ENCODE data around the gene IQSEC3. TPM values are rescaled to one million over a fixed set of nuclear protein-coding genes. Genes with fewer than 3 reads are reported as not detected.
"Not testable (repeated sequence)": the region's sequence is repeated elsewhere in the genome, so short reads cannot be mapped to it uniquely, and the experiment has no call there.

IQSEC3 gene
- polyA plus RNA-seq, 1 donor from 2014 or later, result not detected

DNA sequence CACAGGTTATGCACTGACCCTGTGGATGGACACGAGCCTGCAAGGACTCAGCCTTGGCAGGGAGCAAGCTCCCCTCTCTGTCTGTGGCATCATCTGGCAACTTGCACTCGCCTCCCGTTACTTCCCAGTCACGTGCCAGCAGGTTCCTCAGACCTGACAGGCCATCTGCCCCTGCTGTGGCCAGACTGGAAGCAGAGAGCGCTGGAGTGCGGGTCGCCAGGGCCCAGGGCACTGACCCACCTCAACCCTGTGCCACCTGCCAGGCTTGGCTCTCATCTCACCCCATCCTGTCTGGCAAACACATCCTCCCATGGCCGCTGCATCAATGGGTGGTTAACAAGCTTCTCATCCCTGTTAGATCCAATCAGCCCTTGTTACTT is 119.0 kb downstream of the IQSEC3 start:
- H3K9me3 Mint-ChIP-seq, result no peaks in the 10 kb centered on the region
- H3K4me1 Mint-ChIP-seq, result peaks cover 0 to 6% (median 0%) of the 10 kb centered on the region in 3 donors
- peaks cover 2% of the 10 kb centered on the region for H3K36me3 Mint-ChIP-seq
- peak overlapping the region in 1 of 3 donors; percentile 40 for H3K27ac Mint-ChIP-seq
- H3K27me3 Mint-ChIP-seq, result peaks cover 25% of the 10 kb centered on the region
- peak overlapping the region in 1 of 4 donors; percentile 38 for H3K4me3 Mint-ChIP-seq

DNA sequence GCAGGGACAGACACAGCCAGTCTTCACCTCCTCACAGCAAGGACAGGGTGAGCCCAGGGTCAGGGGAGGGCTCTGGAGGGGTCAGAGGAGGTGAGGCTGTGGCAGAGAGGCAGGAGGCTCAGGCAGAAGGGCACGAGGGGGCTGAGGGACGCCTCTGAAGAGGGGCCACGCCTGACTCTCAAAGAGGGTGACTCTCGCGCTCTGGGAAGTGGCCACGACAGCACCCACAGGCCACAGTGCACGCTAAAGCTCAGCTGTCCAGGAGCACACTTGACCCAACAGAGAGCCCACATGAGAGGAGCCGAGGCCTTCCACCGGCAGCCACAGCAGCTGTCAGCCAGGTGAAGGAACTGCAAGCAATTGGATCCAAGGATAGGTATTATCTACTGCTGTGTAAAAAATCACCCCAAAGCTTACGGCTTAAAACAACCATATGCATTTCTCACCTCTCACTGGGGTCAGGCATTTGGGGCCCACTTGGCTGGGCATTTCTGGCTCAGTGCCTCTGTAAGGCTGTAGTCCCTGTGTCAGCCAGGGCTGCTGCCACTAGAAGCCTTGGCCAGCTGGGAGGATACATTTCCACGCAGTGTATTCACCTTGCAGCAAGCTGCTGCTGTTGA is 119.5 kb downstream of the IQSEC3 start:
- Mint-ChIP-seq H3K27me3 (peaks cover 28% of the 10 kb centered on the region), H3K4me1 (peaks cover 0 to 6% (median 0%) of the 10 kb centered on the region in 3 donors), H3K36me3 (peaks cover 2% of the 10 kb centered on the region), H3K9me3 (no peaks in the 10 kb centered on the region), H3K27ac (no peak overlapping the region), H3K4me3 (peak overlapping the region in 1 of 4 donors; percentile 38)

- H3K9me3 Mint-ChIP-seq, H3K27ac Mint-ChIP-seq, H3K4me1 Mint-ChIP-seq, H3K36me3 Mint-ChIP-seq: not testable (repeated sequence)
- Mint-ChIP-seq H3K4me3 (peak overlapping the region in 2 of 4 donors; percentile 52 to 80), H3K27me3 (peaks cover 30% of the 10 kb centered on the region)
These were observed 121.7 kb downstream of the IQSEC3 start for GRCh38 chr12:187986-188909.

- no peaks in the 10 kb centered on the region for H3K36me3 Mint-ChIP-seq
- H3K27ac Mint-ChIP-seq, result no peak overlapping the region
- peak overlapping the region in 2 of 4 donors; percentile 72 to 80 for H3K4me3 Mint-ChIP-seq
- peaks cover 24% of the 10 kb centered on the region for H3K27me3 Mint-ChIP-seq
- peaks cover 0 to 2% (median 2%) of the 10 kb centered on the region in 3 donors for H3K9me3 Mint-ChIP-seq
- H3K4me1 Mint-ChIP-seq, result peaks cover 0 to 6% (median 0%) of the 10 kb centered on the region in 3 donors
These were observed 122.5 kb downstream of the IQSEC3 start for GRCh38 chr12:188910-189621.

DNA sequence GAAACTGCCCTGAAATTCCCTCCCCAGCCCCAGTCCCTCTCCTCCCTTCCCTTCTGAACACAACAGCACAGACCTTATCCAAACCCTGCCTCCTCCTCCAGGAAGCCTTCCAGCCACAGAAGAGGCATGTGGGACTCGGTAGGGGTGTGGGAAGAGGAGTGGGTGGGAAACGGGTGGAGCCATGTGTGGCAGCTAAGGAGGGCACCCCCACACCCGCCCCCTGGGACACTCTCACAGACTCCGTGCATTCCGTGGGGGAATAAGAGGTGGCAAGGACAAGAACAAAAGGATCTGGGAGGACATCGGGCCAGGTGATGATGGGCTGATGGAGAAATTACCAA is 123.0 kb downstream of the IQSEC3 start:
- peaks cover 0 to 6% (median 0%) of the 10 kb centered on the region in 3 donors for H3K4me1 Mint-ChIP-seq
- no peaks in the 10 kb centered on the region for H3K36me3 Mint-ChIP-seq
- H3K4me3 Mint-ChIP-seq, result no peak overlapping the region
- peaks cover 24% of the 10 kb centered on the region for H3K27me3 Mint-ChIP-seq
- no peak overlapping the region for H3K27ac Mint-ChIP-seq
- peaks cover 0 to 2% (median 2%) of the 10 kb centered on the region in 3 donors for H3K9me3 Mint-ChIP-seq

- H3K4me3 Mint-ChIP-seq, result no peak overlapping the region
- H3K9me3 Mint-ChIP-seq, result peaks cover 0 to 4% (median 2%) of the 10 kb centered on the region in 3 donors
- H3K27ac Mint-ChIP-seq, result no peak overlapping the region
- H3K4me1 Mint-ChIP-seq, result peaks cover 0 to 6% (median 0%) of the 10 kb centered on the region in 3 donors
- no peaks in the 10 kb centered on the region for H3K36me3 Mint-ChIP-seq
- peaks cover 16% of the 10 kb centered on the region for H3K27me3 Mint-ChIP-seq
These were observed 124.3 kb downstream of the IQSEC3 start for GRCh38 chr12:190881-191280.

GRCh38 chr12:191541-191940 is 125.0 kb downstream of the IQSEC3 start:
- Mint-ChIP-seq H3K27ac (no peak overlapping the region), H3K27me3 (peaks cover 16% of the 10 kb centered on the region)

GRCh38 chr12:193261-193660 is 126.7 kb downstream of the IQSEC3 start:
- no peak overlapping the region for H3K27ac Mint-ChIP-seq
- H3K4me1 Mint-ChIP-seq, result peaks cover 0 to 6% (median 2%) of the 10 kb centered on the region in 3 donors
- H3K27me3 Mint-ChIP-seq, result peaks cover 14% of the 10 kb centered on the region
- no peak overlapping the region for H3K4me3 Mint-ChIP-seq
- H3K9me3 Mint-ChIP-seq, result peaks cover 0 to 6% (median 2%) of the 10 kb centered on the region in 3 donors
- no peaks in the 10 kb centered on the region for H3K36me3 Mint-ChIP-seq

More at GRCh38 chr12:191541-191940, 125.0 kb downstream of the IQSEC3 start:
- H3K4me3 Mint-ChIP-seq, result no peak overlapping the region
- H3K9me3 Mint-ChIP-seq, result peaks cover 0 to 4% (median 2%) of the 10 kb centered on the region in 3 donors
- H3K4me1 Mint-ChIP-seq, result peaks cover 0 to 6% (median 0%) of the 10 kb centered on the region in 3 donors
- H3K36me3 Mint-ChIP-seq, result no peaks in the 10 kb centered on the region

GRCh38 chr12:194276-194675 is 127.7 kb downstream of the IQSEC3 start:
- peaks cover 0 to 6% (median 2%) of the 10 kb centered on the region in 3 donors for H3K9me3 Mint-ChIP-seq
- peaks cover 0 to 2% (median 2%) of the 10 kb centered on the region in 3 donors for H3K4me1 Mint-ChIP-seq
- H3K27ac Mint-ChIP-seq, result no peak overlapping the region
- peaks cover 13% of the 10 kb centered on the region for H3K27me3 Mint-ChIP-seq
- no peak overlapping the region for H3K4me3 Mint-ChIP-seq
- no peaks in the 10 kb centered on the region for H3K36me3 Mint-ChIP-seq

- no peaks in the 10 kb centered on the region for H3K36me3 Mint-ChIP-seq
- H3K27ac Mint-ChIP-seq, result no peak overlapping the region
- peaks cover 0 to 2% (median 0%) of the 10 kb centered on the region in 3 donors for H3K4me1 Mint-ChIP-seq
- peaks cover 9% of the 10 kb centered on the region for H3K27me3 Mint-ChIP-seq
- peaks cover 0 to 6% (median 2%) of the 10 kb centered on the region in 3 donors for H3K9me3 Mint-ChIP-seq
- H3K4me3 Mint-ChIP-seq, result no peak overlapping the region
These were observed 128.6 kb downstream of the IQSEC3 start for GRCh38 chr12:195156-195555.

DNA sequence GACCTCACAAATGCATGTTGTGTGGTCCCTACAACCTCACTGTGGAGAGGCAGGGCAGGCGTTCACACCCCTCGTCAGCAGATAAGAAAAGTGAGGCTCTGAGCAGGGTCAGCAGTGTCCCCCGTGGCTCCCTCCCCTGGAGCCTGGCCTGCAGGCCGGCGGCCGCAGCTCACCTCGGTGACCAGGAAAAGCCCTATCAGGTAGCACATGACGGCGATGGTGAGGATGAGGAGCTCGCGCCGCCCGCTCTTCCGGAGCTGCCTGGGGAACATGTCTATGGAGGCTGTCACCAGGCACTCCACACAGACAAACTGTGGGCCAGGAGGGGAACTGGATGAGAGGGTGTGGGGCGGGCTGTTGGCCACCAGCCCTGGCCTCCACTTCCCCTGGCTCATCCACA is 129.4 kb downstream of the IQSEC3 start:
- H3K36me3 Mint-ChIP-seq, result no peaks in the 10 kb centered on the region

GRCh38 chr12:196436-196835 is 129.9 kb downstream of the IQSEC3 start:
- Mint-ChIP-seq H3K9me3 (peaks cover 0 to 6% (median 2%) of the 10 kb centered on the region in 3 donors), H3K4me3 (no peak overlapping the region)

More for the DNA sequence above, 129.4 kb downstream of the IQSEC3 start:
- Mint-ChIP-seq H3K4me3 (peak overlapping the region in 1 of 4 donors; percentile 5), H3K27me3 (peaks cover 6% of the 10 kb centered on the region), H3K4me1 (peaks cover 0 to 2% (median 0%) of the 10 kb centered on the region in 3 donors), H3K9me3 (peaks cover 0 to 6% (median 2%) of the 10 kb centered on the region in 3 donors), H3K27ac (no peak overlapping the region)

GRCh38 chr12:197347-197746 is 130.8 kb downstream of the IQSEC3 start:
- no peaks in the 10 kb centered on the region for H3K36me3 Mint-ChIP-seq
- peaks cover 7% of the 10 kb centered on the region for H3K27me3 Mint-ChIP-seq
- peaks cover 0 to 6% (median 0%) of the 10 kb centered on the region in 3 donors for H3K9me3 Mint-ChIP-seq
- peaks cover 0 to 2% (median 0%) of the 10 kb centered on the region in 3 donors for H3K4me1 Mint-ChIP-seq
- H3K4me3 Mint-ChIP-seq, result peak overlapping the region in 2 of 4 donors; percentile 2 to 74
- no peak overlapping the region for H3K27ac Mint-ChIP-seq

More at GRCh38 chr12:196436-196835, 129.9 kb downstream of the IQSEC3 start:
- Mint-ChIP-seq H3K4me1 (peaks cover 0 to 2% (median 0%) of the 10 kb centered on the region in 3 donors), H3K36me3 (no peaks in the 10 kb centered on the region), H3K27me3 (peaks cover 3% of the 10 kb centered on the region), H3K27ac (no peak overlapping the region)

GRCh38 chr12:197911-198695 is 131.5 kb downstream of the IQSEC3 start:
- no peak overlapping the region for H3K4me3 Mint-ChIP-seq
- H3K27ac Mint-ChIP-seq, result no peak overlapping the region
- peaks cover 0 to 6% (median 0%) of the 10 kb centered on the region in 3 donors for H3K9me3 Mint-ChIP-seq
- H3K36me3 Mint-ChIP-seq, result no peaks in the 10 kb centered on the region
- H3K4me1 Mint-ChIP-seq, result peaks cover 0 to 2% (median 2%) of the 10 kb centered on the region in 3 donors
- H3K27me3 Mint-ChIP-seq, result peaks cover 7% of the 10 kb centered on the region

Data from IgD-negative memory B cell (primary cell).